ENCODE results near the gene RHOBTB1.

- TF ChIP-seq EZH2 (IDR thresholded peaks at IDR 0.05; ENCODE audit: borderline replicate concordance, low read length) (no peak), CTCF (IDR thresholded peaks at IDR 0.05; ENCODE audit: low read length) (no peak)
These were observed 34.5 kb upstream of the RHOBTB1 start for GRCh38 chr10:60978287-60979115.

Measured in OCI-LY1 (cell line).